ENCODE data around the gene ZNF205. TPM values are rescaled to one million over a fixed set of nuclear protein-coding genes. Genes with fewer than 3 reads are reported as not detected.

ZNF205 gene
- total and polyA plus RNA-seq, 2 of the 13 experiments (the other 11 are each of a cell fraction or from before 2014, with no cell fraction given) = 5.8 to 10.2 TPM

DNA sequence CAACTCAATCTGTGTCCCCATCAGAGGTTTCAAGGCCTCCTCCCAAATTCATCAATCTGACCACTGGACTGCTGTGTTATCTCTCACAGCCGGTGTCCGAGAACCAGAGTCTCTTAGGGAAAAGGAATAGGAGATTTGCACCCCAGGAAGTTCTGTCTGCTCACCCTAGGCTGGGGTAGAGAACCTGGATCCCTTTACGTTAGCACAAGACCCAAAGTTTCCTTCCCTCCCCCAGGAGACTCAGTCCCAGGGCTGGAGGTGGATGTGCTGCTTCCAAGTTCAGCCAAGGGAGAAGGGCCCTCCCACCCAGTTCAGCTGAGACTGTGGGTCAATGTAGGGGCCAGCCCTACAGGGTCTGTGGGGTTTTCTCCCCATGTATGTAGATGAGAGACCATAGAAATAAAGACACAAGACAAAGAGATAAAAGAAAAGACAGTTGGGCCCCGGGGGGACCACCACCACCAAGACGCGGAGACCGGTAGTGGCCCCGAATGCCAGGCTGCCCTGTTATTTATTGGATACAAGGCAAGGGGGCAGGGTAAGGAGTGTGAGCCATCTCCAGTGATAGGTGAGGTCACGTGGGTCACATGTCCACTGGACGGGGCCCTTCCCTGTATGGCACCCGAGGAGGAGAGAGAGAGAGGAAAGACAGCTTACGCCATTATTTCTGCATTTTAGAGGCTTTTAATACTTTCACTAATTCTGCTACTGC, 52.9 kb downstream of the ZNF205 start:
- Histone ChIP-seq H2AFZ (ENCODE audit: low read length) (peak overlapping the region; percentile 99), H3K9me3 (ENCODE audit: low read length) (no peaks in the 10 kb centered on the region), H3K4me1 (ENCODE audit: insufficient read depth, low read length) (peaks cover 67% of the 10 kb centered on the region), H3K4me2 (ENCODE audit: low read depth, low read length) (peak overlapping the region; percentile 82), H3K27ac (ENCODE audit: extremely low read length, insufficient read depth, low read length) (no peak overlapping the region), H3K36me3 (replicated peaks in 1 of 2; ENCODE audit: control insufficient read depth in 1 of 2, insufficient read depth in 2 of 2, low read length in 2 of 2) (no peaks in the 10 kb centered on the region), H3K4me3 (replicated peaks in 1 of 3; ENCODE audit: insufficient read depth in 1 of 3, low read depth in 2 of 3, low read length in 3 of 3) (peak overlapping the region; percentile 37 to 71 (median 61); a peak in 4 of 6 replicates), H3K9ac (ENCODE audit: insufficient read depth, low read depth, low read length) (peak overlapping the region; percentile 63), H3K79me2 (ENCODE audit: insufficient read depth, low read length) (no peaks in the 10 kb centered on the region), H4K20me1 (ENCODE audit: insufficient read depth, low read length) (no peaks in the 10 kb centered on the region), H3K27me3 (ENCODE audit: control insufficient read depth in 1 of 2, insufficient read depth in 2 of 2, low read length in 2 of 2) (peaks cover 0 to 12% of the 10 kb centered on the region in 2 experiments; a peak in 1 of 5 replicates)
- ChIA-PET POLR2A (no interaction called here), CTCF (ENCODE audit: low intra/inter-chr PET ratio, low total read pairs) (interaction anchor here (1.5 to 2.8 kb wide), 3 partner anchors 13 to 36 kb away, joined by 6 to 18 read pairs (median 9); no protein-coding TSS in a partner anchor)
- intact Hi-C loops (cut with micrococcal nuclease; ENCODE audit: unreplicated experiment) (no loop called here), in situ Hi-C loops (cut with HindIII; ENCODE audit: extremely low pct_ligation_motif_present, low pct_unique_long_range_greater_than_20kb) (no loop called here)
- BruUV-seq (replicated peaks) = no TSS peak
- 71% methylated on average over 9 of the region's 12 CpGs for WGBS (ENCODE audit: low lambda C conversion rate)
- FAIRE-seq (no peak), ATAC-seq (no peak; the same call in 2 of the 3 replicates), DNase-seq (ENCODE audit: low spot score) (no peak)
- TF ChIP-seq IKZF1 (IDR thresholded peaks at IDR 0.05) = no peak
- no peak for TF ChIP-seq MBNL3 (CRISPR knock-in tag; conservative IDR thresholded peaks at IDR 0.05)
- TF ChIP-seq, protein P1, sequence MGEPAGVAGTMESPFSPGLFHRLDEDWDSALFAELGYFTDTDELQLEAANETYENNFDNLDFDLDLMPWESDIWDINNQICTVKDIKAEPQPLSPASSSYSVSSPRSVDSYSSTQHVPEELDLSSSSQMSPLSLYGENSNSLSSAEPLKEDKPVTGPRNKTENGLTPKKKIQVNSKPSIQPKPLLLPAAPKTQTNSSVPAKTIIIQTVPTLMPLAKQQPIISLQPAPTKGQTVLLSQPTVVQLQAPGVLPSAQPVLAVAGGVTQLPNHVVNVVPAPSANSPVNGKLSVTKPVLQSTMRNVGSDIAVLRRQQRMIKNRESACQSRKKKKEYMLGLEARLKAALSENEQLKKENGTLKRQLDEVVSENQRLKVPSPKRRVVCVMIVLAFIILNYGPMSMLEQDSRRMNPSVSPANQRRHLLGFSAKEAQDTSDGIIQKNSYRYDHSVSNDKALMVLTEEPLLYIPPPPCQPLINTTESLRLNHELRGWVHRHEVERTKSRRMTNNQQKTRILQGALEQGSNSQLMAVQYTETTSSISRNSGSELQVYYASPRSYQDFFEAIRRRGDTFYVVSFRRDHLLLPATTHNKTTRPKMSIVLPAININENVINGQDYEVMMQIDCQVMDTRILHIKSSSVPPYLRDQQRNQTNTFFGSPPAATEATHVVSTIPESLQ (CRISPR knock-in tag; conservative IDR thresholded peaks at IDR 0.05) = no peak
- TF ChIP-seq, protein P2, sequence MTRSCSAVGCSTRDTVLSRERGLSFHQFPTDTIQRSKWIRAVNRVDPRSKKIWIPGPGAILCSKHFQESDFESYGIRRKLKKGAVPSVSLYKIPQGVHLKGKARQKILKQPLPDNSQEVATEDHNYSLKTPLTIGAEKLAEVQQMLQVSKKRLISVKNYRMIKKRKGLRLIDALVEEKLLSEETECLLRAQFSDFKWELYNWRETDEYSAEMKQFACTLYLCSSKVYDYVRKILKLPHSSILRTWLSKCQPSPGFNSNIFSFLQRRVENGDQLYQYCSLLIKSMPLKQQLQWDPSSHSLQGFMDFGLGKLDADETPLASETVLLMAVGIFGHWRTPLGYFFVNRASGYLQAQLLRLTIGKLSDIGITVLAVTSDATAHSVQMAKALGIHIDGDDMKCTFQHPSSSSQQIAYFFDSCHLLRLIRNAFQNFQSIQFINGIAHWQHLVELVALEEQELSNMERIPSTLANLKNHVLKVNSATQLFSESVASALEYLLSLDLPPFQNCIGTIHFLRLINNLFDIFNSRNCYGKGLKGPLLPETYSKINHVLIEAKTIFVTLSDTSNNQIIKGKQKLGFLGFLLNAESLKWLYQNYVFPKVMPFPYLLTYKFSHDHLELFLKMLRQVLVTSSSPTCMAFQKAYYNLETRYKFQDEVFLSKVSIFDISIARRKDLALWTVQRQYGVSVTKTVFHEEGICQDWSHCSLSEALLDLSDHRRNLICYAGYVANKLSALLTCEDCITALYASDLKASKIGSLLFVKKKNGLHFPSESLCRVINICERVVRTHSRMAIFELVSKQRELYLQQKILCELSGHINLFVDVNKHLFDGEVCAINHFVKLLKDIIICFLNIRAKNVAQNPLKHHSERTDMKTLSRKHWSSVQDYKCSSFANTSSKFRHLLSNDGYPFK (CRISPR knock-in tag; IDR thresholded peaks at IDR 0.05; ENCODE audit: borderline replicate concordance) = peak; percentile 13; the same call in 1 of the 2 replicates
- 0 out of 2 replicates have a peak, but pooled peaks have one; percentile 11 for TF ChIP-seq MYC (CRISPR knock-in tag; IDR thresholded peaks at IDR 0.05; ENCODE audit: borderline replicate concordance)
- TF ChIP-seq, protein P3, sequence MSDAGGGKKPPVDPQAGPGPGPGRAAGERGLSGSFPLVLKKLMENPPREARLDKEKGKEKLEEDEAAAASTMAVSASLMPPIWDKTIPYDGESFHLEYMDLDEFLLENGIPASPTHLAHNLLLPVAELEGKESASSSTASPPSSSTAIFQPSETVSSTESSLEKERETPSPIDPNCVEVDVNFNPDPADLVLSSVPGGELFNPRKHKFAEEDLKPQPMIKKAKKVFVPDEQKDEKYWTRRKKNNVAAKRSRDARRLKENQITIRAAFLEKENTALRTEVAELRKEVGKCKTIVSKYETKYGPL (CRISPR knock-in tag; IDR thresholded peaks at IDR 0.05) = no peak
- no peak for TF ChIP-seq ZNF33A (CRISPR knock-in tag; IDR thresholded peaks at IDR 0.05; ENCODE audit: borderline replicate concordance)
- 0 out of 2 replicates have a peak, but pooled peaks have one; percentile 13 for TF ChIP-seq ZNF501 (CRISPR knock-in tag; IDR thresholded peaks at IDR 0.05)
- TF ChIP-seq ZMAT3 (CRISPR knock-in tag; conservative IDR thresholded peaks at IDR 0.05) = 0 out of 2 replicates have a peak, but pooled peaks have one; percentile 15
- TF ChIP-seq, protein P4, sequence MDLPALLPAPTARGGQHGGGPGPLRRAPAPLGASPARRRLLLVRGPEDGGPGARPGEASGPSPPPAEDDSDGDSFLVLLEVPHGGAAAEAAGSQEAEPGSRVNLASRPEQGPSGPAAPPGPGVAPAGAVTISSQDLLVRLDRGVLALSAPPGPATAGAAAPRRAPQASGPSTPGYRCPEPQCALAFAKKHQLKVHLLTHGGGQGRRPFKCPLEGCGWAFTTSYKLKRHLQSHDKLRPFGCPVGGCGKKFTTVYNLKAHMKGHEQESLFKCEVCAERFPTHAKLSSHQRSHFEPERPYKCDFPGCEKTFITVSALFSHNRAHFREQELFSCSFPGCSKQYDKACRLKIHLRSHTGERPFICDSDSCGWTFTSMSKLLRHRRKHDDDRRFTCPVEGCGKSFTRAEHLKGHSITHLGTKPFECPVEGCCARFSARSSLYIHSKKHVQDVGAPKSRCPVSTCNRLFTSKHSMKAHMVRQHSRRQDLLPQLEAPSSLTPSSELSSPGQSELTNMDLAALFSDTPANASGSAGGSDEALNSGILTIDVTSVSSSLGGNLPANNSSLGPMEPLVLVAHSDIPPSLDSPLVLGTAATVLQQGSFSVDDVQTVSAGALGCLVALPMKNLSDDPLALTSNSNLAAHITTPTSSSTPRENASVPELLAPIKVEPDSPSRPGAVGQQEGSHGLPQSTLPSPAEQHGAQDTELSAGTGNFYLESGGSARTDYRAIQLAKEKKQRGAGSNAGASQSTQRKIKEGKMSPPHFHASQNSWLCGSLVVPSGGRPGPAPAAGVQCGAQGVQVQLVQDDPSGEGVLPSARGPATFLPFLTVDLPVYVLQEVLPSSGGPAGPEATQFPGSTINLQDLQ (CRISPR knock-in tag; IDR thresholded peaks at IDR 0.05) = no peak
- TF ChIP-seq RAD51 (IDR thresholded peaks at IDR 0.05; ENCODE audit: borderline replicate concordance) = peak; percentile 61; the same call in 1 of the 2 replicates
- peak; percentile 78 for TF ChIP-seq ZNF777 (CRISPR knock-in tag; IDR thresholded peaks at IDR 0.05)
- no peak for TF ChIP-seq HOXA3 (CRISPR knock-in tag; IDR thresholded peaks at IDR 0.05)
- no peak for TF ChIP-seq RBAK (CRISPR knock-in tag; IDR thresholded peaks at IDR 0.05)
- TF ChIP-seq KLF9 (CRISPR knock-in tag; IDR thresholded peaks at IDR 0.05; ENCODE audit: low read depth) = no peak

Data from HepG2 (cell line).